ENCODE results near the gene BAHD1.

Gene BAHD1

DNA sequence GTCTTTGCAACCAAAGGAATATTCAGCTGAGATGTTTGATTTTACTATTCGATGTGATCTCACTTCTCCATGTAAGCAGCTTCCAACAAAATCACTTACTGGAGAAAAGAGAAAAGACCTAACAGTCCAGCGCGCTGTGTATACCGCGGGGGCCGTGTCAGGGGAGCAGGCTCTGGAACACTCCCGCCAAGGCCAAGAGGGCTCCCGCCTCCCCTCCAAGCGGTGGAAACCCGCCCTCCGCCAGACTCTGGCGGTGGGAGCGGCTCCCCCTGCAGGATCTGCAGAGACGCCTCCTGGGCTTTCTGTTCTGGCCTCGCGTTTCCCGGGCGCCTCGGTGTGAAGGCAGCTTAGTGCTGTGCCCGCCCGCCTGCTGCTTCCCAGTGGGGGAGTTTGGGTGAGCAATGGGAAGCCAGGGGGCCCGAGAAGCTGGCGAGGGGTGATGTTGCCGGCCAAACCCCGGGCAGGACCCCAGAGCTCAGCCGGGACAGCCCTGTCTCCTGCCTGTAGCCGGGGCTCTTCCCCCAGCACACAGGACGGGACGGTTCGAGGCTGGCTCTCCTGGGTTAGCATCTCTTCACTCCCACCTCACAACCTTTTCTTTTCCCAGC, 66.3 kb downstream of the BAHD1 start:
- TF ChIP-seq, protein P1, sequence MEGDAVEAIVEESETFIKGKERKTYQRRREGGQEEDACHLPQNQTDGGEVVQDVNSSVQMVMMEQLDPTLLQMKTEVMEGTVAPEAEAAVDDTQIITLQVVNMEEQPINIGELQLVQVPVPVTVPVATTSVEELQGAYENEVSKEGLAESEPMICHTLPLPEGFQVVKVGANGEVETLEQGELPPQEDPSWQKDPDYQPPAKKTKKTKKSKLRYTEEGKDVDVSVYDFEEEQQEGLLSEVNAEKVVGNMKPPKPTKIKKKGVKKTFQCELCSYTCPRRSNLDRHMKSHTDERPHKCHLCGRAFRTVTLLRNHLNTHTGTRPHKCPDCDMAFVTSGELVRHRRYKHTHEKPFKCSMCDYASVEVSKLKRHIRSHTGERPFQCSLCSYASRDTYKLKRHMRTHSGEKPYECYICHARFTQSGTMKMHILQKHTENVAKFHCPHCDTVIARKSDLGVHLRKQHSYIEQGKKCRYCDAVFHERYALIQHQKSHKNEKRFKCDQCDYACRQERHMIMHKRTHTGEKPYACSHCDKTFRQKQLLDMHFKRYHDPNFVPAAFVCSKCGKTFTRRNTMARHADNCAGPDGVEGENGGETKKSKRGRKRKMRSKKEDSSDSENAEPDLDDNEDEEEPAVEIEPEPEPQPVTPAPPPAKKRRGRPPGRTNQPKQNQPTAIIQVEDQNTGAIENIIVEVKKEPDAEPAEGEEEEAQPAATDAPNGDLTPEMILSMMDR (IDR thresholded peaks at IDR 0.05; ENCODE audit: extremely low read depth, missing control alignments), result peak; percentile 69
- peak; percentile 84 for DNase-seq (ENCODE audit: low spot score)

DNA sequence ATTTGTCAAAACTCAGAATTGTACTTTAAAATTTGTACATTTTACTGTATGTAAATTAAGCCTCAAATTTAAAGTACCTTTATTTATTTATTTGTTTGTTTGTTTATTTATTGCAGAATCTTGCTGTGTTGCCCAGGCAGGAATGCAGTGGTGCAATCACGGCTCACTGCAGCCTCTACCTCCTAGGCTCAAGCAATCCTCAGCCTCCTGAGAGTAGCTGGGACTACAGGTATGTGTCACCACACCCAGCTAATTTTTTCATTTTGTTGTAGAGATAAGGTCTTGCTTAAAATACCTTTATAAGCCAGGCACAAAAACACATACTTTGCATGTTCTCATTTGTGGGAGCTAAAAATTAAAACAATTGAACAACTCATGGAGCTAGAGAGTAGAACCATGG, 67.5 kb downstream of the BAHD1 start:
- no peak for DNase-seq (ENCODE audit: low spot score)
- TF ChIP-seq, protein P1 (IDR thresholded peaks at IDR 0.05; ENCODE audit: extremely low read depth, missing control alignments), result no peak

DNA sequence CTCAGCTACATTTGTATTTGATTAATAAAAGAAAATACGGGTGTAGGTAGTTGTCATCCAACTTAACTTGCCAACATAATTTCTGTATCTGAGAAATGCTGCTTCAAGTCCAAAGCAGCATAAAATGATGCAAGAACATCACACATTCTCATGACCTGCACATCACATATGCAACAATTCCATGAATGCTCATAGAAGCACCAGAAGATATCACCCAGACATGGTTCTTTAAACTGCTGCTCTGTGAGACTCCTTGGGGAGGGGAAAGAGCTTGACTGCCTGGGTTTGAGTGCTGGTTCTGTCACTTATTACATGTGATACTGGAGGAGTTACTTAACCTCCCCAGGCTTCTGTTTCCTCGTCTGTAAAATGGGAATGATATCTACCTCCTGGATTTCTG, 69.4 kb downstream of the BAHD1 start:
- DNase-seq (ENCODE audit: low spot score), result no peak
- TF ChIP-seq, protein P1 (IDR thresholded peaks at IDR 0.05; ENCODE audit: extremely low read depth, missing control alignments), result no peak

DNA sequence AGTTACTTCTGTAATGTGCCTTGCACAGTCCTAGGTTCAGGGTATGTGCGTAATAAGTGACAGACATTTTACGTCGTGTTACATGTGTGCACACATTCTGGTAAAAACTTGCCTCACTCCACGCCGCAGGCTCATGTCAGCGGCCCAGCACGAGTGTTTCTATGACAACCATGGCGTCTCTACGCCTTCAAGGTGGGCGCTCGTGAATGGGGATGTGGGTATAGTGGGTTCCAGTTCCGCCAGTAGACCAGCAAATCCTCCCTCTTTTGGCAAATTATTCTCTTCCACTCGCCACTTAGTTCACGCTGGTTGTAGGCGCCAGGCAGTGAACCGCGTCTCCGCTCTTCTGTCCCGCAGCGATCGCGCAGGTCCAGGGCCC, 70.3 kb downstream of the BAHD1 start:
- TF ChIP-seq, protein P1 (IDR thresholded peaks at IDR 0.05; ENCODE audit: extremely low read depth, missing control alignments), result no peak
- peak; percentile 74 for DNase-seq (ENCODE audit: low spot score)

DNA sequence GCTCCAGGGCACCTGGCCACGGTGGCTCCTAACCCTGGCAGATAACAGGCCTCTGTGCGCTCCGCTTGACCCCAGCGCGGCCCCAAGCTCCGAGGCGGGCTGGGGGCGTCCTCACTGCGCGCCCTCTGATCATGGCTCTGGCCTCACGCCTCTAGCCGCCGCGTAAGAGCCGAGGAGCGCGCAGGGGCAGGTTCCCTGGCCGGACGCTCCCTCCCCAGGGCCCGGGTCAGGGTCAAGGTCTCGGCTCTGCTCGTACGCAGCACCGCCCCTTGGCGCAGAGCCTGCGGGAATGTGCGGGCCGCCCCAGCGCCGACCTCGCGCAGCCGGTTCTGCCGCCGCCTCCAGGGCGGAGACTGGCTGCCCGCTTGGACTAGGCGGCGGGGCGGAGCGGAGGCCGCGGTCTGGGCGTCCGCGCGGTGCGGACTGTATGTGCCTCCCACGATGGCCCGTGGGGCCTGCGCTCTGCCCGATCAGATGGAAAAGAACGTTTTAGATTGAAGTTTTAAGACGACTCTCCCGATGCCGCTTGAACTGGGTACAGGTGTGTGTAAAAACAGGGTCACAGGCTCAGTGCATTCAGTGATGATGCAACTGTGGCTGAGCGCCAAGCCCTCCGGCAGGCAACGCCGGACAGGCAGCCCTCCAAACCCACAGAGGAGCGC, 70.8 kb downstream of the BAHD1 start:
- DNase-seq (ENCODE audit: low spot score), result peak; percentile 74

DNA sequence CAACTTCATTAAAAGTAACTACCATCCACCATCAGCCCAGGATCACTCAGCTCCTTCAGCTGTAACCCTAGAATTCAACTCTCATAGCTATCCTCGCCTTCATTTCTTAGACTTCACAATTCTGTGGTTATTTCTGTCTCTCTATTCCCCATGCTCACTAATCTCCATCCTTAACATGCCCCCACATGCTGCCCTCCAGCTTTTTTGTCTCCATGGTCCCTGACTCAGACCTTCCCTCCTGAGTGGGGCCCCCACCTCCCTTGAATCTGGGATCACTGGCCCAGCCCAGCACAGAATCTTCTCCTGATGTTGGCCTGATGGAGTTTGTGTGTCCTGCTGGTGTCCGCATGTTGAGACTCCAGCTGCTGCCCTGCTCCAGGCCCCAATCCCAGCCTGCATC, 71.7 kb downstream of the BAHD1 start:
- TF ChIP-seq, protein P1 (IDR thresholded peaks at IDR 0.05; ENCODE audit: extremely low read depth, missing control alignments), result no peak
- DNase-seq (ENCODE audit: low spot score), result no peak

More for the DNA sequence above, 70.8 kb downstream of the BAHD1 start:
- TF ChIP-seq, protein P1 (IDR thresholded peaks at IDR 0.05; ENCODE audit: extremely low read depth, missing control alignments), result no peak

DNA sequence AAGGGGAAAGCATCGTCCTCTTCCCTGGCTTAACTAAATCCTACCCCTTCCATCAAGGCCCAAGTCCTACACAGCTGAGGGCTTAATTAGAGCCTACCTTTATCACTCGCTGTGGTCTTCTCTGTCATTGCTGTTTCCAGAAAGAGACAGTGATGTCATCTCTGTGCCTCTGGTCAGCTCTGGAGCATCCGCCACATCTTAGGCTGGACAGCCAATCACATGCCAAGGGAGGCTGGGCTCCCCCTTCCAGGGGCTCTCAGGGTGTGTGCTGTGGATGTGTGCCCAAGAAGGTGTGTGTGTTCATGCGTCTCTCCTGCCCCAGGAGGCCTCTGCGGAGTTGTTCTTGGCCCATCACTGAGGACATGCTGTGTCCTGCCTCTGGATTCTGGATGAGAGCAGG, 72.9 kb downstream of the BAHD1 start:
- TF ChIP-seq, protein P1 (IDR thresholded peaks at IDR 0.05; ENCODE audit: extremely low read depth, missing control alignments), result no peak
- DNase-seq (ENCODE audit: low spot score), result no peak
